Panc1 (cell line): ENCODE measurements around the gene PCGF3. TPM values are rescaled to one million over a fixed set of nuclear protein-coding genes. Genes with fewer than 3 reads are reported as not detected.

Source experiments
- ATAC-seq: fragments of 200-7000 bp; cut with Tn5 transposase; 2 replicates; pipeline ENCODE4 v1.9.1; 2020; ENCODE audit warnings: mild to moderate bottlenecking, moderate library complexity
- BruUV-seq: library from RNA; stranded (reverse); fragments of 400-500 nt; replicated peaks from 2 replicates; lab custom pipeline; 2021; lab: Mats Ljungman, UMichigan
- CTCF ChIA-PET: fragments of 300-600 bp; sonication (Branson Sonifier 250); formaldehyde crosslinking; loops from one replicate; lab custom pipeline; 2022; ENCODE audit warnings: antibody characterized with exemption; lab: Charles Lee
- POLR2A ChIA-PET: fragments of 300-600 bp; sonication (Branson Sonifier 250); formaldehyde crosslinking; loops from one replicate; lab custom pipeline; 2022; ENCODE audit warnings: antibody characterized with exemption; lab: Charles Lee
- DNase-seq: peaks from one replicate; pipeline ENCODE4 v3.0.0-alpha.2; 2010; ENCODE audit warnings: low read depth, low spot score
- H3K27ac ChIP-seq: 2 replicates; pipeline ENCODE4 v1.5.1; 2011; ENCODE audit warnings: mild to moderate bottlenecking, low read length, inconsistent platforms
- H3K27me3 ChIP-seq: fragments of 200-500 bp; sonication (Bioruptor generic); 2 replicates; pipeline ENCODE4 v1.6.0; 2014; ENCODE audit warnings: low read length, inconsistent platforms; ENCODE audit not compliant: control insufficient read depth, insufficient read depth
- H3K36me3 ChIP-seq: fragments of 200-500 bp; sonication (Bioruptor generic); 2 replicates; pipeline ENCODE4 v1.5.1; 2014; ENCODE audit warnings: inconsistent platforms, mild to moderate bottlenecking, low read length, moderate library complexity; ENCODE audit not compliant: control insufficient read depth, insufficient read depth
- H3K4me1 ChIP-seq: 2 replicates; pipeline ENCODE4 v1.5.1; 2011; ENCODE audit warnings: inconsistent platforms, mild to moderate bottlenecking, low read length, moderate library complexity; ENCODE audit not compliant: control insufficient read depth, insufficient read depth
- H3K4me3 ChIP-seq, 2 experiments: 2 replicates each; pipeline ENCODE4 v1.5.1; 2011 to 2012; ENCODE audit warnings: low read depth in 2 of 2, low read length in 2 of 2, mild to moderate bottlenecking in 2 of 2, inconsistent platforms in 1 of 2, moderate library complexity in 1 of 2
- H3K9me3 ChIP-seq: fragments of 200-500 bp; sonication (Bioruptor generic); 2 replicates; pipeline ENCODE4 v1.5.1; 2014; ENCODE audit warnings: low read depth, mild to moderate bottlenecking, inconsistent platforms, low read length, moderate library complexity; ENCODE audit not compliant: control insufficient read depth, insufficient read depth
- POLR2AphosphoS5 ChIP-seq: IDR thresholded peaks from 2 replicates; pipeline ENCODE4 v1.6.1; 2012; ENCODE audit warnings: mild to moderate bottlenecking, low read depth, low read length, moderate library complexity
- SIN3A ChIP-seq: IDR thresholded peaks from 2 replicates; pipeline ENCODE4 v1.6.1; 2012; ENCODE audit warnings: low read depth, mild to moderate bottlenecking, low read length, moderate library complexity, borderline replicate concordance; ENCODE audit not compliant: insufficient read depth
- TCF7L2 ChIP-seq: IDR thresholded peaks from 2 replicates; pipeline ENCODE4 v1.6.1; 2011; ENCODE audit warnings: mild to moderate bottlenecking, low read depth, low read length, inconsistent platforms
- in situ Hi-C: cut with HindIII; loops from 2 replicates; pipeline ENCODE4 v1.10.0; 2016; ENCODE audit warnings: low sequenced_read_pairs, low pct_unique_long_range_greater_than_20kb
- intact Hi-C: fragments of 100-400 bp; cut with micrococcal nuclease; formaldehyde crosslinking; loops from one replicate; pipeline ENCODE4 v1.10.0; 2022; ENCODE audit not compliant: unreplicated experiment
- total RNA-seq: library from RNA; stranded (reverse); gene quantifications from one replicate; pipeline ENCODE4 v1.2.1, GENCODE V29; 2021; ENCODE audit not compliant: unreplicated experiment
- TF ChIP-seq, protein P1 (sequence below), 2 experiments: IDR thresholded peaks; 2 replicates each; pipeline ENCODE4 v1.6.1; 2011 to 2012; ENCODE audit warnings: low read depth in 2 of 2, control low read depth in 1 of 2, low read length in 1 of 2, mild to moderate bottlenecking in 1 of 2, moderate library complexity in 1 of 2; ENCODE audit not compliant: insufficient read depth in 1 of 2
- TF ChIP-seq, protein P2 (sequence below): fragments of 450-650 bp; IDR thresholded peaks from 2 replicates; pipeline ENCODE4 v1.5.1; 2017; ENCODE audit warnings: mild to moderate bottlenecking

The PCGF3 gene
- total RNA-seq, 1 experiment from 2014 or later, result 44.6 TPM

DNA sequence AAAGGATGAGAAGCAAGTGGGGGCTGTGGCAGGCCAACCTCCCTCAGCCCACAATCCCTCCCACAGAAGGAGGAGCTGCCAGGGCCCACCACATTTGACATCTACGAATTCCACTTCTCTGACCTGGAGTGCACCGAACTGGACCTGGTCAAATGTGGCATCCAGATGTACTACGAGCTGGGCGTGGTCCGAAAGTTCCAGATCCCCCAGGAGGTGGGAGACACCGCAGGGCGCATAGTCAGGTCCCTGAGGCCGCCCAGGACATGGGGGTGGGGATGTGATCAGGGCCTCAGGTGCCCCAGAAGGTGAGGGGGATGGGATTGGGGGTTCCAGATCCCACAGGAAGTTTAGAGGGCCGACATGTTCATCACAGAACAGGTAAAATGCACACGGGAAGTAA is 45.2 kb upstream of the PCGF3 start:
- ATAC-seq (no peak), DNase-seq (no peak)
- CTCF ChIA-PET, result no interaction called here
- no peaks in the 10 kb centered on the region for H3K36me3 ChIP-seq
- no peak overlapping the region for H3K27ac ChIP-seq
- TF ChIP-seq, protein P1, sequence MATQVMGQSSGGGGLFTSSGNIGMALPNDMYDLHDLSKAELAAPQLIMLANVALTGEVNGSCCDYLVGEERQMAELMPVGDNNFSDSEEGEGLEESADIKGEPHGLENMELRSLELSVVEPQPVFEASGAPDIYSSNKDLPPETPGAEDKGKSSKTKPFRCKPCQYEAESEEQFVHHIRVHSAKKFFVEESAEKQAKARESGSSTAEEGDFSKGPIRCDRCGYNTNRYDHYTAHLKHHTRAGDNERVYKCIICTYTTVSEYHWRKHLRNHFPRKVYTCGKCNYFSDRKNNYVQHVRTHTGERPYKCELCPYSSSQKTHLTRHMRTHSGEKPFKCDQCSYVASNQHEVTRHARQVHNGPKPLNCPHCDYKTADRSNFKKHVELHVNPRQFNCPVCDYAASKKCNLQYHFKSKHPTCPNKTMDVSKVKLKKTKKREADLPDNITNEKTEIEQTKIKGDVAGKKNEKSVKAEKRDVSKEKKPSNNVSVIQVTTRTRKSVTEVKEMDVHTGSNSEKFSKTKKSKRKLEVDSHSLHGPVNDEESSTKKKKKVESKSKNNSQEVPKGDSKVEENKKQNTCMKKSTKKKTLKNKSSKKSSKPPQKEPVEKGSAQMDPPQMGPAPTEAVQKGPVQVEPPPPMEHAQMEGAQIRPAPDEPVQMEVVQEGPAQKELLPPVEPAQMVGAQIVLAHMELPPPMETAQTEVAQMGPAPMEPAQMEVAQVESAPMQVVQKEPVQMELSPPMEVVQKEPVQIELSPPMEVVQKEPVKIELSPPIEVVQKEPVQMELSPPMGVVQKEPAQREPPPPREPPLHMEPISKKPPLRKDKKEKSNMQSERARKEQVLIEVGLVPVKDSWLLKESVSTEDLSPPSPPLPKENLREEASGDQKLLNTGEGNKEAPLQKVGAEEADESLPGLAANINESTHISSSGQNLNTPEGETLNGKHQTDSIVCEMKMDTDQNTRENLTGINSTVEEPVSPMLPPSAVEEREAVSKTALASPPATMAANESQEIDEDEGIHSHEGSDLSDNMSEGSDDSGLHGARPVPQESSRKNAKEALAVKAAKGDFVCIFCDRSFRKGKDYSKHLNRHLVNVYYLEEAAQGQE (IDR thresholded peaks at IDR 0.05; ENCODE audit: insufficient read depth in 1 of 2, low read depth in 2 of 2, low read length in 1 of 2), result no peak
- TF ChIP-seq TCF7L2, result no peak
- TF ChIP-seq POLR2AphosphoS5, result no peak
- no peak for TF ChIP-seq SIN3A
- TF ChIP-seq, protein P2, sequence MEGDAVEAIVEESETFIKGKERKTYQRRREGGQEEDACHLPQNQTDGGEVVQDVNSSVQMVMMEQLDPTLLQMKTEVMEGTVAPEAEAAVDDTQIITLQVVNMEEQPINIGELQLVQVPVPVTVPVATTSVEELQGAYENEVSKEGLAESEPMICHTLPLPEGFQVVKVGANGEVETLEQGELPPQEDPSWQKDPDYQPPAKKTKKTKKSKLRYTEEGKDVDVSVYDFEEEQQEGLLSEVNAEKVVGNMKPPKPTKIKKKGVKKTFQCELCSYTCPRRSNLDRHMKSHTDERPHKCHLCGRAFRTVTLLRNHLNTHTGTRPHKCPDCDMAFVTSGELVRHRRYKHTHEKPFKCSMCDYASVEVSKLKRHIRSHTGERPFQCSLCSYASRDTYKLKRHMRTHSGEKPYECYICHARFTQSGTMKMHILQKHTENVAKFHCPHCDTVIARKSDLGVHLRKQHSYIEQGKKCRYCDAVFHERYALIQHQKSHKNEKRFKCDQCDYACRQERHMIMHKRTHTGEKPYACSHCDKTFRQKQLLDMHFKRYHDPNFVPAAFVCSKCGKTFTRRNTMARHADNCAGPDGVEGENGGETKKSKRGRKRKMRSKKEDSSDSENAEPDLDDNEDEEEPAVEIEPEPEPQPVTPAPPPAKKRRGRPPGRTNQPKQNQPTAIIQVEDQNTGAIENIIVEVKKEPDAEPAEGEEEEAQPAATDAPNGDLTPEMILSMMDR, result no peak
- no peaks in the 10 kb centered on the region for H3K4me1 ChIP-seq
- H3K9me3 ChIP-seq, result no peaks in the 10 kb centered on the region
- H3K4me3 ChIP-seq, result no peak overlapping the region
- POLR2A ChIA-PET, result no interaction called here
- intact Hi-C loops (no loop called here), in situ Hi-C loops (no loop called here)
- no peaks in the 10 kb centered on the region for H3K27me3 ChIP-seq
- no TSS peak for BruUV-seq

DNA sequence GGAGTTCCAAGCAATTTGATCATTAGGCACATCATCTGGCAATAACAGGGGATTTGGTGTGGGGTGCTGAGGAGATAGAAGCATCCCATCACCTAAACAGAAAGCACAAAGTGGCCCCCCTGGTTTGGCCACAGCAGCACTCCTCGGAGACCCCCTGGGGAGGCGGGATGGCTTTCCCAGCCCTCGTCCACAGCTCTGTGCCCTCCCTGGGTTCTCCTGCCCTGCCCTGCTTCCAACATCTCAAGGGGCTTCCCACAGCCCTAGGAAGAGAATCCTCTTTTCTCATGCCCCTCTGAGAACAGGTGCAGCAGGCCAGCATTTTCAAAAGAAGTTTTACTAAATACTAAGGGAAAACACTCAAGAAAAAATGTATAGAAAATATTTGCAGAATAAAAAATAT is 44.4 kb upstream of the PCGF3 start:
- TF ChIP-seq, protein P1 (IDR thresholded peaks at IDR 0.05; ENCODE audit: insufficient read depth in 1 of 2, low read depth in 2 of 2, low read length in 1 of 2), result no peak
- in situ Hi-C loops, result no loop called here
- no peak for ATAC-seq
- intact Hi-C loops, result no loop called here
- BruUV-seq, result no TSS peak
- no peak for DNase-seq
- ChIA-PET CTCF (no interaction called here), POLR2A (no interaction called here)
- Histone ChIP-seq H3K36me3 (no peaks in the 10 kb centered on the region), H3K9me3 (no peaks in the 10 kb centered on the region), H3K27ac (no peak overlapping the region), H3K4me1 (peaks cover 3% of the 10 kb centered on the region; the same call in 1 of the 2 replicates), H3K27me3 (no peaks in the 10 kb centered on the region), H3K4me3 (no peak overlapping the region)
